Esophagus squamous epithelium (tissue), 5 donors: ENCODE measurements around the gene BID. TPM values are rescaled to one million over a fixed set of nuclear protein-coding genes. Genes with fewer than 3 reads are reported as not detected.

Experiments
- DNase-seq: peaks from one replicate; lab custom pipeline; 2025; lab: John Stamatoyannopoulos, UW
- H3K27ac ChIP-seq, 4 donors: fragments of 200-600 bp; sonication (generic); one replicate each; pipeline ENCODE4 v1.5.1; 2016 to 2019; ENCODE audit warnings: mild to moderate bottlenecking in 1 of 4
- H3K27me3 ChIP-seq, 4 donors: fragments of 200-600 bp; sonication (generic); 1 replicate in 3 of 4; 2 replicates in 1 of 4; pipeline versions ENCODE4 v1.5.1 to v1.6.0; 2017 to 2021; ENCODE audit warnings: antibody characterized with exemption in 1 of 4
- H3K36me3 ChIP-seq, 3 donors: fragments of 200-600 bp; sonication (generic); one replicate each; pipeline ENCODE4 v1.5.1; 2016 to 2019
- H3K4me1 ChIP-seq, 3 donors: fragments of 200-600 bp; sonication (generic); one replicate each; pipeline ENCODE4 v1.5.1; 2017 to 2019
- H3K4me3 ChIP-seq, 4 donors: fragments of 200-600 bp; sonication (generic); 1 replicate in 3 of 4; 2 replicates in 1 of 4; pipeline ENCODE4 v1.5.1; 2016 to 2019; ENCODE audit warnings: mild to moderate bottlenecking in 2 of 4, moderate library complexity in 1 of 4
- H3K9me3 ChIP-seq, 3 donors: fragments of 200-600 bp; sonication (generic); one replicate each; pipeline ENCODE4 v1.5.1; 2016 to 2019
- CTCF ChIP-seq, 6 experiments: fragments of 450-650 bp in 4 of 6; fragments of 200-600 bp in 2 of 6; sonication (generic) in 2 of 6; IDR thresholded peaks; one replicate each; pipeline ENCODE4 v1.5.1; 2016 to 2019; ENCODE audit warnings: antibody characterized with exemption in 6 of 6, mild to moderate bottlenecking in 4 of 6, moderate library complexity in 4 of 6
- POLR2A ChIP-seq, 4 donors: fragments of 450-650 bp; IDR thresholded peaks; one replicate each; pipeline ENCODE4 v1.6.1; 2017; ENCODE audit warnings: antibody characterized with exemption in 4 of 4, mild to moderate bottlenecking in 4 of 4, moderate library complexity in 3 of 4
- WGBS, 2 donors: methylation state at CpG; one replicate each; pipeline ENCODE4 v1.1.5; 2018; 5-methylcytosine and 5-hydroxymethylcytosine counted together
- intact Hi-C: fragments of 100-400 bp; cut with DNase I; formaldehyde crosslinking; loops from one replicate; pipeline ENCODE4 v1.15.0; 2022
- total RNA-seq, 4 donors: library from RNA; depleted of rRNA; stranded (reverse); fragments of >200 nt; gene quantifications; one replicate each; pipeline ENCODE4 v1.1.0, GENCODE V29; 2016
- donor health status: DM: yes; HTN: yes; CAD: no.

Gene BID
- total RNA-seq, 4 donors from 2014 or later = 10.6 to 32.9 (median 22.7) TPM

GRCh38 chr22:17777717-17778044 lies 3.4 kb upstream of the BID start:
- WGBS, 2 donors = 63 to 80% methylated on average over 2 to 5 of the region's 6 CpGs
- no peak for DNase-seq
- Histone ChIP-seq H3K27me3 (peaks cover 0 to 6% (median 0%) of the 10 kb centered on the region in 4 donors), H3K27ac (peak overlapping the region; percentile 45 to 80 (median 60)), H3K4me1 (peaks cover 25 to 47% (median 33%) of the 10 kb centered on the region in 3 donors), H3K9me3 (no peaks in the 10 kb centered on the region), H3K36me3 (no peaks in the 10 kb centered on the region), H3K4me3 (peak overlapping the region; percentile 14 to 58 (median 33))
- TF ChIP-seq CTCF (IDR thresholded peaks at IDR 0.05) (no peak), POLR2A (IDR thresholded peaks at IDR 0.05) (no peak)
- intact Hi-C loops = no loop called here

- intact Hi-C loops = no loop called here
- peak overlapping the region; percentile 45 to 80 (median 60) for H3K27ac ChIP-seq
- H3K36me3 ChIP-seq = no peaks in the 10 kb centered on the region
- DNase-seq = no peak
- H3K9me3 ChIP-seq = no peaks in the 10 kb centered on the region
- 56 to 65% methylated on average over 12 to 18 of the region's 27 CpGs for WGBS, 2 donors
- peaks cover 0 to 6% (median 0%) of the 10 kb centered on the region in 4 donors for H3K27me3 ChIP-seq
- TF ChIP-seq POLR2A (IDR thresholded peaks at IDR 0.05) = no peak
- no peak for TF ChIP-seq CTCF (IDR thresholded peaks at IDR 0.05)
- H3K4me3 ChIP-seq = peak overlapping the region; percentile 14 to 58 (median 33)
- H3K4me1 ChIP-seq = peaks cover 28 to 47% (median 29%) of the 10 kb centered on the region in 3 donors
Measured at GRCh38 chr22:17777005-17777716, 2.9 kb upstream of the BID start.

- intact Hi-C loops = no loop called here
- Histone ChIP-seq H3K9me3 (no peaks in the 10 kb centered on the region), H3K36me3 (no peaks in the 10 kb centered on the region), H3K4me3 (no peak overlapping the region), H3K27me3 (peaks cover 0 to 6% (median 0%) of the 10 kb centered on the region in 4 donors), H3K27ac (no peak overlapping the region), H3K4me1 (peaks cover 17 to 46% (median 20%) of the 10 kb centered on the region in 3 donors)
- TF ChIP-seq CTCF (IDR thresholded peaks at IDR 0.05) = no peak
- no peak for TF ChIP-seq POLR2A (IDR thresholded peaks at IDR 0.05)
- 78 to 82% methylated on average over 9 to 10 of the region's 10 CpGs for WGBS, 2 donors
- no peak for DNase-seq
Measured at GRCh38 chr22:17775781-17776465, 1.7 kb upstream of the BID start.

GRCh38 chr22:17774926-17775685 lies 837 bp upstream of the BID start:
- Histone ChIP-seq H3K27ac (no peak overlapping the region), H3K36me3 (no peaks in the 10 kb centered on the region), H3K4me1 (peaks cover 14 to 53% (median 20%) of the 10 kb centered on the region in 3 donors), H3K4me3 (peak overlapping the region in 2 of 4 donors; percentile 89 to 97), H3K27me3 (no peaks in the 10 kb centered on the region), H3K9me3 (no peaks in the 10 kb centered on the region)
- DNase-seq = no peak
- 71 to 83% methylated on average over 15 to 26 of the region's 27 CpGs for WGBS, 2 donors
- intact Hi-C loops = no loop called here
- TF ChIP-seq CTCF (IDR thresholded peaks at IDR 0.05) (no peak), POLR2A (IDR thresholded peaks at IDR 0.05) (no peak)
